Neural progenitor cell (in vitro differentiated cells): ENCODE results near the gene DCUN1D4.

Experiments
- EZH2 ChIP-seq: fragments of 200-600 bp; sonication (generic); IDR thresholded peaks from 2 replicates; pipeline ENCODE4 v1.6.1; 2017; ENCODE audit warnings: antibody characterized with exemption, mild to moderate bottlenecking, moderate library complexity
- EZH2phosphoT487 ChIP-seq: fragments of 200-600 bp; sonication (generic); IDR thresholded peaks from 2 replicates; pipeline ENCODE4 v1.6.1; 2017; ENCODE audit warnings: antibody characterized with exemption
- TF ChIP-seq, protein P1 (sequence below): fragments of 200-600 bp; sonication (generic); IDR thresholded peaks from 2 replicates; pipeline ENCODE4 v1.5.1; 2017; ENCODE audit warnings: antibody characterized with exemption, mild to moderate bottlenecking

DNA sequence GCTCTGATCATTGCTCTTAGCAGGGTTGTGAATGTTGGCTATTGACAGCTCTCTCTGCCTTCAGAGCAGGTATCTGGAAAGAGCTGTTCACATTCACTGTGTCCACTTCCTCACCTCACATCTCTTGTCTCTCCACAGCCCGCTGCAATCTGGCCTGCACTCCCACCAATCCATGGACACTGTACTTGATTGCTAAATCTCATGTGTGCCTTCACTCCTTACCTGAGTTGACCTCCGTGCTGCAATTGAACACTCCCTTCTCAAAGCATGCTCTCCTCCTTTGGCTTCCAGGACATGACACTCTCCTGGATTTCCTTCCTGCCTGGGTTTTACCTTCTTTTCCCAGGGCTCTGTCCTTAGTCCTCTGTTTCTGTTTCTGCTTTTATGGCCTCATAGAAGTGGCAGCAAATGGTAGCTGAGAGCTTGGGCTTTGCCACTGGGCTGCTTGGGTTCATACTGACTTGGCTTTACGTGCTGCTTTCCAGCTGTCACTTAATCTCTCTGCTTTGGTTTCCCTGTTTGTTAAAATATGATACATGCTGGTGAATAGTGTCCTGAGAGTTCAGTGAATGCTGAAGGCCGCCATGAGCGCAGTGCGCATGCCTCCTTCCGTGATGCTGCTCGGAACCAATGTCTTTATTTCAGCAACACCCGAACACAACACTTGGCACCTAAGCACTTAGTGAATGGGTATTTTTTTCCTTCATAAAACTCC is 29.5 kb downstream of the DCUN1D4 start:
- TF ChIP-seq, protein P1, sequence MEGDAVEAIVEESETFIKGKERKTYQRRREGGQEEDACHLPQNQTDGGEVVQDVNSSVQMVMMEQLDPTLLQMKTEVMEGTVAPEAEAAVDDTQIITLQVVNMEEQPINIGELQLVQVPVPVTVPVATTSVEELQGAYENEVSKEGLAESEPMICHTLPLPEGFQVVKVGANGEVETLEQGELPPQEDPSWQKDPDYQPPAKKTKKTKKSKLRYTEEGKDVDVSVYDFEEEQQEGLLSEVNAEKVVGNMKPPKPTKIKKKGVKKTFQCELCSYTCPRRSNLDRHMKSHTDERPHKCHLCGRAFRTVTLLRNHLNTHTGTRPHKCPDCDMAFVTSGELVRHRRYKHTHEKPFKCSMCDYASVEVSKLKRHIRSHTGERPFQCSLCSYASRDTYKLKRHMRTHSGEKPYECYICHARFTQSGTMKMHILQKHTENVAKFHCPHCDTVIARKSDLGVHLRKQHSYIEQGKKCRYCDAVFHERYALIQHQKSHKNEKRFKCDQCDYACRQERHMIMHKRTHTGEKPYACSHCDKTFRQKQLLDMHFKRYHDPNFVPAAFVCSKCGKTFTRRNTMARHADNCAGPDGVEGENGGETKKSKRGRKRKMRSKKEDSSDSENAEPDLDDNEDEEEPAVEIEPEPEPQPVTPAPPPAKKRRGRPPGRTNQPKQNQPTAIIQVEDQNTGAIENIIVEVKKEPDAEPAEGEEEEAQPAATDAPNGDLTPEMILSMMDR: no peak
- TF ChIP-seq EZH2phosphoT487: no peak
- TF ChIP-seq EZH2: no peak
